Left kidney (tissue), 2 donors: ENCODE measurements around the gene SLC4A1. TPM values are rescaled to one million over a fixed set of nuclear protein-coding genes. Genes with fewer than 3 reads are reported as not detected.

Source experiments
- DNase-seq: peaks from one replicate; pipeline ENCODE4 v3.0.0-alpha.2; 2013
- polyA plus RNA-seq: library from polyadenylated mRNA; unstranded; fragments of 120-200 nt; gene quantifications from one replicate; pipeline ENCODE4 v1.2.1, GENCODE V29; 2013; ENCODE audit not compliant: insufficient read length

SLC4A1 gene
- polyA plus RNA-seq, 1 donor = 5.9 TPM

GRCh38 chr17:44206825-44207155 is 61.1 kb downstream of the SLC4A1 start:
- DNase-seq = no peak

- DNase-seq = no peak
Observed at GRCh38 chr17:44205962-44206824, 61.7 kb downstream of the SLC4A1 start.

- no peak for DNase-seq
Observed at GRCh38 chr17:44204441-44204882, 63.5 kb downstream of the SLC4A1 start.

- DNase-seq = peak; percentile 33
Observed at GRCh38 chr17:44203731-44204440, 64.0 kb downstream of the SLC4A1 start.

- no peak for DNase-seq
Observed at GRCh38 chr17:44202756-44203155, 65.2 kb downstream of the SLC4A1 start.

GRCh38 chr17:44200478-44201155 is 67.3 kb downstream of the SLC4A1 start:
- DNase-seq = no peak

- DNase-seq = peak; percentile 96
Observed at GRCh38 chr17:44199553-44200477, 68.1 kb downstream of the SLC4A1 start, which contains the start of gene ATXN7L3. Gene ATXN7L3, minus strand, starts transcription at chr17:44199884. Its CDS starts 1,814 bp downstream, at chr17:44198070.

GRCh38 chr17:44198721-44199552 is 69.0 kb downstream of the SLC4A1 start:
- peak; percentile 45 for DNase-seq

Other genes starting within 250 kb of the SLC4A1 start
- gene LSM12, start 201.5 kb downstream of the SLC4A1 start, polyA plus RNA-seq = 47.4 TPM
- 69.6 TPM for gene G6PC3, start 197.4 kb downstream of the SLC4A1 start, polyA plus RNA-seq
- gene HDAC5, start 144.5 kb downstream of the SLC4A1 start, polyA plus RNA-seq = 44.7 TPM
- 6.8 TPM for gene HROB, start 126.2 kb downstream of the SLC4A1 start, polyA plus RNA-seq
- gene ASB16, start 97.4 kb downstream of the SLC4A1 start, polyA plus RNA-seq = 3.0 TPM
- 46.8 TPM for gene TMUB2, start 81.2 kb downstream of the SLC4A1 start, polyA plus RNA-seq
- 69.2 TPM for gene ATXN7L3, start 68.3 kb downstream of the SLC4A1 start, polyA plus RNA-seq
- 121 TPM for gene UBTF, start 48.5 kb downstream of the SLC4A1 start, polyA plus RNA-seq
- 1.8 TPM for gene RUNDC3A, start 40.5 kb upstream of the SLC4A1 start, polyA plus RNA-seq
- 85.4 TPM for gene SLC25A39, start 56.7 kb upstream of the SLC4A1 start, polyA plus RNA-seq
- 236 TPM for gene GRN, start 77.2 kb upstream of the SLC4A1 start, polyA plus RNA-seq
- 28.2 TPM for gene FAM171A2, start 95.7 kb upstream of the SLC4A1 start, polyA plus RNA-seq
- 4.4 TPM for gene ITGA2B, start 121.5 kb upstream of the SLC4A1 start, polyA plus RNA-seq
- 65.1 TPM for gene GPATCH8, start 235.3 kb upstream of the SLC4A1 start, polyA plus RNA-seq